ENCODE data around the gene AQP12A.

DNA sequence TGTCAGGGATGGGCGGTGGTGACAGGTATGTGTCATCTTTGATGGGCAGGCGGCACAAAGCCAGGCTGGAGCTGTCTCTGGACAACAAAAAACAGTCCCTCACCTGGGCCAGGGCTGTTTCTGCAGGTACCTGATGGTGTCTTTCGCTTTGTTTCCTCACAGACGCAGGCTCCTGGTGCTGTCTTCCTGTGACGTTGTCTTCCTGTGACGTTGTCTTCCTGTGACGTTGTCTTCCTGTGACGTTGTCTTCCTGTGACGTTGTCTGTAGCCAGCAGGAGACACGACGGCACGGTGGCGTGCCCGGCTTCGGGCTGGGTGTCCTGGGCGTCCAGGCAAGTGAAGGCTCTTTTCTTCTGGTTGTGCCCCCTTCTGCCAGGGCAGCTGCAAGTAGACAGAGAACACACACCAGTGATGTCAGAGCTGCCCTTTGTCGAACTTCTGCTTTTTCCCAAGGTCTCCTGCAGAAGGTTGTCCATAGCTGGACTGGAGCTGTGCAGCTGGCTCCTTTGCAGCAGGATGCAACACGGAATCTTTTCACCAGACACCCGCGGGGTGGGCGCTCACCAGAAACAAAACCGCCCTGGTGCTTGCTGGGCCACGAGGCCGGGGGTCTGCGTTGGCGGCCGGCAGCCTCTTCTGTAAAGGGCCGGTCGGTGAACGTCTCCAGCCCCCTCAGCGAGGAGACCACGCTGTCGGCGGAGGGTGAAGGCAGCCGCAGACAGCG, 45.3 kb upstream of the AQP12A start:
- TF ChIP-seq, protein P1, sequence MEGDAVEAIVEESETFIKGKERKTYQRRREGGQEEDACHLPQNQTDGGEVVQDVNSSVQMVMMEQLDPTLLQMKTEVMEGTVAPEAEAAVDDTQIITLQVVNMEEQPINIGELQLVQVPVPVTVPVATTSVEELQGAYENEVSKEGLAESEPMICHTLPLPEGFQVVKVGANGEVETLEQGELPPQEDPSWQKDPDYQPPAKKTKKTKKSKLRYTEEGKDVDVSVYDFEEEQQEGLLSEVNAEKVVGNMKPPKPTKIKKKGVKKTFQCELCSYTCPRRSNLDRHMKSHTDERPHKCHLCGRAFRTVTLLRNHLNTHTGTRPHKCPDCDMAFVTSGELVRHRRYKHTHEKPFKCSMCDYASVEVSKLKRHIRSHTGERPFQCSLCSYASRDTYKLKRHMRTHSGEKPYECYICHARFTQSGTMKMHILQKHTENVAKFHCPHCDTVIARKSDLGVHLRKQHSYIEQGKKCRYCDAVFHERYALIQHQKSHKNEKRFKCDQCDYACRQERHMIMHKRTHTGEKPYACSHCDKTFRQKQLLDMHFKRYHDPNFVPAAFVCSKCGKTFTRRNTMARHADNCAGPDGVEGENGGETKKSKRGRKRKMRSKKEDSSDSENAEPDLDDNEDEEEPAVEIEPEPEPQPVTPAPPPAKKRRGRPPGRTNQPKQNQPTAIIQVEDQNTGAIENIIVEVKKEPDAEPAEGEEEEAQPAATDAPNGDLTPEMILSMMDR (IDR thresholded peaks at IDR 0.05), result no peak
- no peak for TF ChIP-seq POLR2A (IDR thresholded peaks at IDR 0.05)

All from thyroid gland (tissue), 4 donors.